Stimulated activated naive CD4-positive, alpha-beta T cell (primary cell): ENCODE measurements around the gene ARL5A.

Source experiments
- DNase-seq, 6 experiments: peaks; one replicate each; lab custom pipeline; 2025; lab: John Stamatoyannopoulos, UW

The ARL5A gene

DNA sequence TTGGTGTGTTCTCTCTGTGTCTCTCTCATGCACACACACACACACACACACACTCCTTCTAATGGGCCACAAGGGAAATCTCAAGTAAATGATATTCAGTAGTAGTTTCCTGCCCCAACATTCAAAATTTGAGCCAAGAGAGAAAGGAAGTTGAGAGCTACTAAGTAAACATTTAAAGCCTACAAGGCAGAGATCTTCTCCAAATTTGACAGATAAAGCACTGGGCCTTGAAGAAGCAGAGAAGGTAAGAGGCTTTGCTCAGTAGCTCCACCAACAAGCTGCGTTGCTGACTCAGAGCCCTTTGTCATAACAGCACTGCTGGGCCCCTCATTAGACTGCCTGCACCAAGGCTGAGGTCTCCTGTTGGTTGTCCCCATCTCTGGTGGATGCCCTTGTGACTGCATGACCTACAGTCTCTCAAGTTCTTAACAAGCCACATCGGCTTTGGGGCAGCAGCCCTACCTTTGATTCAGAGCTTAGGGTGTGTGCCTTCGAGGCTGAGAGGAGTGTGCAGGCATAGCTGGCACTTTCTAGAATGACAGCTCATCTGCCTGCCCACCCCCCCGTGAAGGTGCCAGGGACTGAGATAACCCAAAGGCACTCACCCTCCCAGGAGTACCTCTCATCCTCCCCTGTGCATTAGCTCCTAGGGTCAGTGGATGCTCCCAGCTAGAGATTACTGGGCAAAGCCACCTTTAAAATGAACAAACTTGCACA is 61.6 kb downstream of the ARL5A start:
- no peak for DNase-seq

DNA sequence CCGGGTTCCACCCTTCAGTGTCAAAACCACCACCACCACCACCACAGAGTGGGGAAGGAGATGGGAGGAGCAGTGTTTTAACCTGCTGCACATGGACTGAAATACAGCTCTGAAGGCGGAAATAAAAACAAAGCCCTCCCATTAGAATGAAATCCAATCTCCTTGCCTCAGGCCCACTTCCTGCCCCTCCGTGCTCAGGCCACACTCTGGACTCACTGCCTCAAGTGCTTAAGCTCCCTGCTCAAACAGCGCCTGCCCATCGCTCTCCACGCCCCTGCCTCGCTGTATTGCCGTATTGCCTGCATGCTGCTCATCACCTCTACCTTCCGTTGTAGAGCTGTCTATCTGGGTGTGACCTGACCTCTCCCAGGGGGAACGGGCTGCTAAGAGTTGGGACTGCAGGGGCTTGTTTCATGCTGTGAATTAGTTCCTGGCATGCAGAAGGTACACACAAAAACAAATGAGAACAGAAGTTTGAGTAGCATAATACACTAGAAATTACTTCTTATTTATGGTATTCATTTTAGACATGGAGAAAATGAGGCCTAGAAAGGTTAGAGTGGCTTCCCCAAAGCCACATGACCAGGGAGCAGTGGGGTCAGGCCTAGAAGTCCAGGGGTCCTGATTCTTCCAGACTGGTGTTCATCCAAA is 62.3 kb downstream of the ARL5A start:
- no peak for DNase-seq

DNA sequence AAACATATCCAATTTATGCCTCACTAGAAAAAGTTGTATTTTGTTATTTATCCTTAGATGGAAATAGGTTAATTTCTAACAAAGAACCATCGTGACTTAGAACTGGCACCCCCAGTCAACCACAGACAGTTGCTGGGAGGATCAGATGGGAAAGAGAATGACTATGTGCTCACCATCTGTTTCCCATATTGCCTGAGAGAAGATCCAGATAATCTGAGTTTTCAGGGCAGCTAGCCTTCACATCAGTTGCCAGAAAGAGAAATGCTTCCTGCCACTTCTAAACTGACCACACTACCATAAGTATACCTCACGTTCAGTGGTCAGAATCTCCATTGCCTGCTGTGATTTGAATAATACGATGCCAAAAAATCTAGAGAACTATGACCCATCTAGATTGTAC is 65.5 kb downstream of the ARL5A start:
- no peak for DNase-seq

DNA sequence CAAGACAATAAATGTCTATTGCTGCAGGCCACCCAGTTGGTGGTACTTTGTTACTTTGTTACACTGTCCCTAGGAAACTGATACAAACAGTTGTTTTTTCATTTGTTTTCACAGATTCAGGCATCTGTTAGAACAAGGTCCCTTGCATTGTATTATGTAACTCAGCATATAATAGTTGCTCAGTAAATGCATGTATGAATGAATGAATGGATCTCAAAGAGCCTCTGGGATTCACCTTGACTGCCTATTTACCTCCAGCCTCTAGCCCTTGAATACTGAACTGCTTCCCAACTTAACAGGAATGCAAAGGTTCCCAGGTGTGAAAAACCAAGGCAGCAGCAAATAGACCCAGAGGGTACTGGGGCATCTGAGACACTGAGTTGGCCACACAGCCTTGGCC is 66.5 kb downstream of the ARL5A start:
- DNase-seq: no peak

DNA sequence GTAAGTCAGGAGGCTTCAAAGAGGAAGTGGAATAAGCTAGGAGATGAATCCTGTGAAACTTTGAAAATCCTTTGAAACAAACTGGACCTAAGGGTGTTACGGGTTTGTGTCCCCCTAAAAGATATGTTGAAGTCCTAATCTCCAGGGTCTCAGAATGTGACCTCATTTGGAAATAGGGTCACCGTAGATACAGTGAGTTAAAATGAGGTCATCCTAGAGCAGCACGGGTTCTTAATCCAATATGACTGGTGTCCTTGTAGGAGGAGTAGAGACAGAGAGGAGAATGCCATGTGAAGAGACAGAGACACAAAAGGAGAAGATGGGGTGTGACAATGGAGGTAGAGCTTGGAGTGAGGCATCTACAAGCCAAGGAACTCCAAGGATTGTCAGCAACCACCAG is 67.0 kb downstream of the ARL5A start:
- no peak for DNase-seq

DNA sequence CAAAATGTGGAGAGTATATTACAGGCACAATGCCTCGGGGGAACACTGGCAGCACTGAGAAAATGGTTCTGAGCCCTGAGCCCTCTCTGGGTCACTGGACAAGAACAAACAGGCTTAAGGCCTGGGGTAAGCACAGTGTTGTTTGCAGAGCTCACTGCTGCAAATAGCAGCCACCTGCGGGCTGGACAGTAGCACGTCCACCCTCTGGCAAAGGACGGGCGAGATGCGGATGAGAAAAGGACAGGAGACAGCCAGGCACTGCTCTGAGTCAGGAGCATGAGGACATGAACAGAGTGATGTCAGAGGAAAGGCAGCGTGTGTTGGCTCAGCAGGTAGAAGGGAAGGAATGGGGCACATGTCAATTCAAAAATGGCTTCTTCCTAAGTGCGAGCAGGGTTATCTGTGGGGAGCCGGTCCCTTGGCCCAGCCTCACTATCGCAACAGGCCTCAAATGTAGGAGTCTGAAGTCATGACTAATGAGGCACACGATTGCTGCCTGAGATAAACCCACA is 68.0 kb downstream of the ARL5A start:
- DNase-seq: no peak

DNA sequence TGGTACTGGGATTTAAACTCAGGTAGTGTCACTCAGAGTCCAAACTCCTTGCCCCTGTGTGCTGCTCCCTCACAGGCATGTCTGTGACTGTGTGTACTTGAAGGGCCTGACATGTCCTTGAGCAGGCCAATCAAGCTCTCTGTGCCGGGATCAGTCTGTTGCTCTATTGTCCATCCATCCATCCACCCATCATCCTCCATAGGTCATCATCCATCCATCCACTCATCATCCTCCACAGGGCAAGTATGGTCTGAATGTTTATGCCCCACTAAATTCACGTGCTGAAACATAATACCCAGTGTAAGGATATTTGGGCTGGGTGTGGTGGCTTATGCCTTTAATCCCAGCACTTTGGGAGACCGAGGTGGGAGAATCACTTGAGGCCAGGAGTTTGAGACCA is 69.5 kb downstream of the ARL5A start:
- no peak for DNase-seq

DNA sequence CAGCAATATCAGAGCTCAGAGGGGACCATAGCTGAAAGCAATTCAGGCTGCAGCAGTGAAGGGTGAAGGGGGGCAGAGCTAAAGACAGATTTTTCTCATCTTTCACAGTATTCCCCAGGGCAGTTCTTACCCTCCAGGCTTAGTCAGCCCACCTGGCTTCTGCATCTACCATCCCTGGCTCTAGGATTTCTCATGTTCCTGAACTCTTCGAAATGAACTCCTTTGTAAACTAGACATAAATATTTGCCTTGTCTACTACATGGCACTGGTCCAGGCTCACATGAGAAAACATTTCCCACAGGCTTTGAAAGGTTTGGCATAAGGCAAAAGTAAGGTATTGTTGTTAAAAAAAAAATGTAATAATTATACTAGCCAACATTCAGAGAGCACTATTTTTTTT is 70.4 kb downstream of the ARL5A start:
- DNase-seq: no peak

DNA sequence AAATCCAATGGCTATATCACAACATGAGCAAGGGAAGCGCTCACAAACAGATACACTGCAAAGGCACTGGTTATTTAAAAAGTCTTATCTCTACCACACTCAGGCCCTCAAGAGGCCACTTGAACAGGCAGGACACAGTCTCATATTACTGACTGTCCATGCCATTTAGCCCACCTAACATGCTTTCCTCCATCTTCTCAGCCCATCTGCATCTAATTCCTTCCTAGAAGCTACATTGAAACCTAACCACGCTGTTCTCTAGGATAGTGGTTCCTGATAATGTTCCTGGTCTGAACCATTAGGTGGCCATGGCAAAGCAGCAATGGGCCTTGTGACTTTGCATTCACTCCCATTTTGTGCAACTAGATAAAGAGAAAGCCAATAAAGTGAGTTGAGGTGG is 71.4 kb downstream of the ARL5A start:
- DNase-seq: no peak

DNA sequence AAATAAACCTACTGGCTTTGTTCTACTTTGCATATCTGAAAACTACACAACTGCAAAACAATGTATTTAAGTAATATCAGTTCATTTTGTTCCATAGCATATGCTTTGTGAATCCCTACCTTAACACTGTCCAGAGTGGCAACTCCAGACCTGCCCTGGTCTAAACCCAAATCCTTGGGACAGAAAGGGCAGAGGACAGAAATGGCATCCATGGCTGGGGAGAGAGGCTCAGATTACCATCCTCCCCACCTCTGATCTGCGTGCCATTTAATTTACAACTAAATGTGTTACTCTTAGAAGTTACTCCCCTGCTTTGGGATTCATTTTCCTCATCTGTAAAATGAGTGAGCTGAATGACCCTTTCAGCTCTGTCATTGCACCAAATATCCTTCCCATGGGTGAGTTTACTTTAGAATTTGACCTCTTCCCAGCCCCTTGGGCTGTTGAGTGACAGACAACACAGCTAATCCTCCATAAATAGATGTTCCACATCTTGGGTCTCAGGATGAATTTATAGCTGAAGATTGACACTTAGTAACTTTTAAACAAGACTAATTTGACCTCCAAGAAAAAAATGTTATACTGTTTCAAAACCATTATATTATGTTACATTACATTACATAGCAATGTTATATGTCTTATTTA is 73.8 kb downstream of the ARL5A start:
- no peak for DNase-seq

DNA sequence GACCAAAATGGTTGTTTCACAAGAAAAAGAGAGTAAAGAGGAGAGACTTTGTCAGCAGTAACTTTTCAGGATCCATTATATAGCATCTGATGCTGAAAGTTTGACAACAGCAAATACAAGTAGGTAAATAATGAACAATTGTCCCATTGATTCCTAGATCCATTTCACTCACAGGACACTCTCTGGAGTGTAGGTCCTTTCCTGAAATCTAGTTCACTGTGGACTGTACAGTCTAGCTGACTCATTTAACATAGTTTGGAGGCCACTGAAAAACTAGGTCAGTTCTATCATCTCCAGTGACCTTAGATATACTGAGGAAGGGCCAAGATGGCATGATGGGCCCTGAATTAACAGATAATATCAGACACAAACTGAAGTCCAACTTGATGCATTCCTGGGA is 74.7 kb downstream of the ARL5A start:
- DNase-seq: no peak
